Transverse colon (tissue), 3 donors: ENCODE measurements around the gene UROC1.

Source experiments
- CTCF ChIP-seq, 5 experiments: fragments of 200-600 bp in 3 of 5; fragments of 450-650 bp in 2 of 5; sonication (generic) in 3 of 5; IDR thresholded peaks; 1 replicate in 2 of 5; 2 replicates in 3 of 5; pipeline ENCODE4 v1.5.1; 2016 to 2017; ENCODE audit warnings: antibody characterized with exemption in 5 of 5, inconsistent platforms in 3 of 5, mild to moderate bottlenecking in 2 of 5, moderate library complexity in 1 of 5
- POLR2A ChIP-seq: fragments of 450-650 bp; IDR thresholded peaks from one replicate; pipeline ENCODE4 v1.6.1; 2016; ENCODE audit warnings: antibody characterized with exemption, mild to moderate bottlenecking, moderate library complexity

GRCh38 chr3:126493739-126494138 is 23.8 kb downstream of the UROC1 start:
- TF ChIP-seq POLR2A = no peak
- TF ChIP-seq CTCF (IDR thresholded peaks at IDR 0.05) = no peak
